OCI-LY3 (cell line): ENCODE measurements around the gene ECSCR.

Experiments
- CTCF ChIP-seq: fragments of 200-600, 300-600 bp; sonication (generic); IDR thresholded peaks from 2 replicates; pipeline ENCODE4 v1.5.1; 2014; ENCODE audit warnings: antibody characterized with exemption, low read length, low read depth
- EZH2phosphoT487 ChIP-seq: fragments of 200-600 bp; shearing (Covaris generic); IDR thresholded peaks from 2 replicates; pipeline ENCODE4 v1.6.1; 2018; ENCODE audit warnings: antibody characterized with exemption, mixed run types, low read depth

GRCh38 chr5:139460455-139460854 is 2.1 kb downstream of the ECSCR start:
- TF ChIP-seq CTCF, result no peak
- no peak for TF ChIP-seq EZH2phosphoT487
